ENCODE data around the gene FGGY.

FGGY gene

GRCh38 chr1:59446257-59446901 lies 149.5 kb downstream of the FGGY start:
- Histone ChIP-seq H3K27me3 (ENCODE audit: insufficient read depth, low read length, poor library complexity) (no peaks in the 10 kb centered on the region), H3K27ac (ENCODE audit: low read length) (no peak overlapping the region), H3K9me3 (ENCODE audit: insufficient read depth, low read length, severe bottlenecking) (no peaks in the 10 kb centered on the region), H3K4me3 (ENCODE audit: low read depth in 1 of 2, low read length in 2 of 2) (no peak overlapping the region), H3K79me2 (ENCODE audit: insufficient read depth, low read length) (no peaks in the 10 kb centered on the region), H3K4me2 (ENCODE audit: insufficient read depth, low read length) (no peak overlapping the region), H3K9ac (ENCODE audit: low read depth, low read length) (no peak overlapping the region), H2AFZ (ENCODE audit: low read depth, low read length) (no peak overlapping the region), H3K4me1 (ENCODE audit: insufficient read depth, low read length) (no peaks in the 10 kb centered on the region), H4K20me1 (ENCODE audit: insufficient read depth, low read length) (no peaks in the 10 kb centered on the region), H3K36me3 (ENCODE audit: insufficient read depth, low read length) (no peaks in the 10 kb centered on the region)
- TF ChIP-seq EZH2 (IDR thresholded peaks at IDR 0.05; ENCODE audit: borderline replicate concordance, low read depth, low read length, severe bottlenecking), result no peak
- no peak for TF ChIP-seq CTCF (IDR thresholded peaks at IDR 0.05; ENCODE audit: borderline replicate concordance, extremely low read depth, low read length, poor library complexity, severe bottlenecking)
- ATAC-seq (ENCODE audit: insufficient read depth, low read depth), result no peak
- DNase-seq, result no peak

GRCh38 chr1:59452026-59452425 lies 155.1 kb downstream of the FGGY start:
- Histone ChIP-seq H3K4me3 (ENCODE audit: low read depth in 1 of 2, low read length in 2 of 2) (no peak overlapping the region), H3K9me3 (ENCODE audit: insufficient read depth, low read length, severe bottlenecking) (peaks cover 2% of the 10 kb centered on the region), H2AFZ (ENCODE audit: low read depth, low read length) (no peak overlapping the region), H3K4me1 (ENCODE audit: insufficient read depth, low read length) (no peaks in the 10 kb centered on the region; the same call in 1 of the 2 replicates), H3K9ac (ENCODE audit: low read depth, low read length) (no peak overlapping the region), H3K27me3 (ENCODE audit: insufficient read depth, low read length, poor library complexity) (no peaks in the 10 kb centered on the region), H3K79me2 (ENCODE audit: insufficient read depth, low read length) (no peaks in the 10 kb centered on the region), H3K4me2 (ENCODE audit: insufficient read depth, low read length) (no peak overlapping the region), H3K36me3 (ENCODE audit: insufficient read depth, low read length) (no peaks in the 10 kb centered on the region), H4K20me1 (ENCODE audit: insufficient read depth, low read length) (no peaks in the 10 kb centered on the region), H3K27ac (ENCODE audit: low read length) (no peak overlapping the region)
- TF ChIP-seq CTCF (IDR thresholded peaks at IDR 0.05; ENCODE audit: borderline replicate concordance, extremely low read depth, low read length, poor library complexity, severe bottlenecking) (no peak), EZH2 (IDR thresholded peaks at IDR 0.05; ENCODE audit: borderline replicate concordance, low read depth, low read length, severe bottlenecking) (no peak)
- no peak for DNase-seq
- ATAC-seq (ENCODE audit: insufficient read depth, low read depth), result no peak

- ATAC-seq (ENCODE audit: insufficient read depth, low read depth) (no peak), DNase-seq (no peak)
- peaks cover 2% of the 10 kb centered on the region for H3K9me3 ChIP-seq (ENCODE audit: insufficient read depth, low read length, severe bottlenecking)
- H3K27ac ChIP-seq (ENCODE audit: low read length), result no peak overlapping the region
- no peaks in the 10 kb centered on the region for H3K36me3 ChIP-seq (ENCODE audit: insufficient read depth, low read length)
- H3K4me2 ChIP-seq (ENCODE audit: insufficient read depth, low read length), result no peak overlapping the region
- H3K79me2 ChIP-seq (ENCODE audit: insufficient read depth, low read length), result no peaks in the 10 kb centered on the region
- H2AFZ ChIP-seq (ENCODE audit: low read depth, low read length), result no peak overlapping the region
- no peaks in the 10 kb centered on the region for H3K27me3 ChIP-seq (ENCODE audit: insufficient read depth, low read length, poor library complexity)
- H3K9ac ChIP-seq (ENCODE audit: low read depth, low read length), result no peak overlapping the region
- no peaks in the 10 kb centered on the region for H4K20me1 ChIP-seq (ENCODE audit: insufficient read depth, low read length)
- H3K4me3 ChIP-seq (ENCODE audit: low read depth in 1 of 2, low read length in 2 of 2), result no peak overlapping the region
- no peaks in the 10 kb centered on the region; the same call in 1 of the 2 replicates for H3K4me1 ChIP-seq (ENCODE audit: insufficient read depth, low read length)
- TF ChIP-seq CTCF (IDR thresholded peaks at IDR 0.05; ENCODE audit: borderline replicate concordance, extremely low read depth, low read length, poor library complexity, severe bottlenecking), result no peak
- no peak for TF ChIP-seq EZH2 (IDR thresholded peaks at IDR 0.05; ENCODE audit: borderline replicate concordance, low read depth, low read length, severe bottlenecking)
Measured at GRCh38 chr1:59452559-59452958, 155.7 kb downstream of the FGGY start.

Measured in DND-41 (cell line).